ENCODE data around the gene ZNF462.

ZNF462 gene

GRCh38 chr9:107007402-107007801 is 144.4 kb downstream of the ZNF462 start:
- no peaks in the 10 kb centered on the region for H3K4me1 ChIP-seq (ENCODE audit: low read length)
- H3K27me3 ChIP-seq (ENCODE audit: low read depth, low read length): peaks cover 68% of the 10 kb centered on the region
- no peak overlapping the region for H3K9ac ChIP-seq (ENCODE audit: low read length)
- H3K36me3 ChIP-seq (replicated peaks; ENCODE audit: low read depth, low read length): no peaks in the 10 kb centered on the region
- TF ChIP-seq CTCF (IDR thresholded peaks at IDR 0.05; ENCODE audit: low read depth, low read length) (no peak), EZH2phosphoT487 (IDR thresholded peaks at IDR 0.05; ENCODE audit: low read depth) (no peak)
- H3K9me3 ChIP-seq (ENCODE audit: insufficient read depth, low read length): no peaks in the 10 kb centered on the region
- H3K79me2 ChIP-seq (ENCODE audit: low read length): no peaks in the 10 kb centered on the region
- no peaks in the 10 kb centered on the region for H4K20me1 ChIP-seq (ENCODE audit: insufficient read depth, low read length)
- no peak overlapping the region for H3K4me3 ChIP-seq (ENCODE audit: low read length)
- no peak overlapping the region for H3K27ac ChIP-seq (ENCODE audit: low read length)
- H3K4me2 ChIP-seq (ENCODE audit: low read length): no peak overlapping the region
- no peak overlapping the region for H2AFZ ChIP-seq (ENCODE audit: low read depth, low read length)

- Histone ChIP-seq H3K27ac (ENCODE audit: low read length) (no peak overlapping the region), H3K36me3 (replicated peaks; ENCODE audit: low read depth, low read length) (no peaks in the 10 kb centered on the region)
Observed at GRCh38 chr9:107008011-107008410, 145.0 kb downstream of the ZNF462 start.

GRCh38 chr9:107008447-107008846 is 145.5 kb downstream of the ZNF462 start:
- no peaks in the 10 kb centered on the region for H3K9me3 ChIP-seq (ENCODE audit: insufficient read depth, low read length)

More at GRCh38 chr9:107008011-107008410, 145.0 kb downstream of the ZNF462 start:
- Histone ChIP-seq H2AFZ (ENCODE audit: low read depth, low read length) (no peak overlapping the region), H3K4me3 (ENCODE audit: low read length) (no peak overlapping the region), H3K27me3 (ENCODE audit: low read depth, low read length) (peaks cover 71% of the 10 kb centered on the region), H3K9ac (ENCODE audit: low read length) (no peak overlapping the region), H3K4me2 (ENCODE audit: low read length) (no peak overlapping the region), H3K4me1 (ENCODE audit: low read length) (no peaks in the 10 kb centered on the region), H3K79me2 (ENCODE audit: low read length) (no peaks in the 10 kb centered on the region), H3K9me3 (ENCODE audit: insufficient read depth, low read length) (no peaks in the 10 kb centered on the region), H4K20me1 (ENCODE audit: insufficient read depth, low read length) (no peaks in the 10 kb centered on the region)
- no peak for TF ChIP-seq CTCF (IDR thresholded peaks at IDR 0.05; ENCODE audit: low read depth, low read length)
- no peak for TF ChIP-seq EZH2phosphoT487 (IDR thresholded peaks at IDR 0.05; ENCODE audit: low read depth)

GRCh38 chr9:107016383-107016782 is 153.4 kb downstream of the ZNF462 start:
- H3K9ac ChIP-seq (ENCODE audit: low read length): no peak overlapping the region
- no peak overlapping the region for H3K4me3 ChIP-seq (ENCODE audit: low read length)
- H4K20me1 ChIP-seq (ENCODE audit: insufficient read depth, low read length): 0 out of 2 replicates have a peak, but pooled peaks cover 3% of the 10 kb centered on the region
- H3K9me3 ChIP-seq (ENCODE audit: insufficient read depth, low read length): 0 out of 2 replicates have a peak, but pooled peaks cover 10% of the 10 kb centered on the region
- peaks cover 56% of the 10 kb centered on the region for H3K27me3 ChIP-seq (ENCODE audit: low read depth, low read length)
- H3K79me2 ChIP-seq (ENCODE audit: low read length): no peaks in the 10 kb centered on the region
- no peak overlapping the region for H3K4me2 ChIP-seq (ENCODE audit: low read length)
- H2AFZ ChIP-seq (ENCODE audit: low read depth, low read length): no peak overlapping the region
- no peak overlapping the region for H3K27ac ChIP-seq (ENCODE audit: low read length)
- peaks cover 4% of the 10 kb centered on the region for H3K36me3 ChIP-seq (replicated peaks; ENCODE audit: low read depth, low read length)
- H3K4me1 ChIP-seq (ENCODE audit: low read length): peaks cover 19% of the 10 kb centered on the region
- TF ChIP-seq CTCF (IDR thresholded peaks at IDR 0.05; ENCODE audit: low read depth, low read length) (no peak), EZH2phosphoT487 (IDR thresholded peaks at IDR 0.05; ENCODE audit: low read depth) (no peak)

More at GRCh38 chr9:107008447-107008846, 145.5 kb downstream of the ZNF462 start:
- Histone ChIP-seq H4K20me1 (ENCODE audit: insufficient read depth, low read length) (no peaks in the 10 kb centered on the region), H3K27me3 (ENCODE audit: low read depth, low read length) (peaks cover 75% of the 10 kb centered on the region), H3K36me3 (replicated peaks; ENCODE audit: low read depth, low read length) (no peaks in the 10 kb centered on the region), H3K27ac (ENCODE audit: low read length) (no peak overlapping the region), H3K9ac (ENCODE audit: low read length) (no peak overlapping the region), H3K79me2 (ENCODE audit: low read length) (no peaks in the 10 kb centered on the region), H3K4me3 (ENCODE audit: low read length) (no peak overlapping the region), H3K4me1 (ENCODE audit: low read length) (no peaks in the 10 kb centered on the region), H2AFZ (ENCODE audit: low read depth, low read length) (no peak overlapping the region), H3K4me2 (ENCODE audit: low read length) (no peak overlapping the region)
- no peak for TF ChIP-seq CTCF (IDR thresholded peaks at IDR 0.05; ENCODE audit: low read depth, low read length)
- no peak for TF ChIP-seq EZH2phosphoT487 (IDR thresholded peaks at IDR 0.05; ENCODE audit: low read depth)
